GM12873 (cell line): ENCODE results near the gene TRIM28.

Experiments used
- TF ChIP-seq, protein P1 (sequence below): IDR thresholded peaks from 2 replicates; pipeline ENCODE4 v1.5.1; 2012; ENCODE audit warnings: low read depth, mild to moderate bottlenecking, moderate library complexity, low read length, control low read depth; ENCODE audit not compliant: insufficient read depth; ENCODE audit errors: missing control alignments

Gene TRIM28

DNA sequence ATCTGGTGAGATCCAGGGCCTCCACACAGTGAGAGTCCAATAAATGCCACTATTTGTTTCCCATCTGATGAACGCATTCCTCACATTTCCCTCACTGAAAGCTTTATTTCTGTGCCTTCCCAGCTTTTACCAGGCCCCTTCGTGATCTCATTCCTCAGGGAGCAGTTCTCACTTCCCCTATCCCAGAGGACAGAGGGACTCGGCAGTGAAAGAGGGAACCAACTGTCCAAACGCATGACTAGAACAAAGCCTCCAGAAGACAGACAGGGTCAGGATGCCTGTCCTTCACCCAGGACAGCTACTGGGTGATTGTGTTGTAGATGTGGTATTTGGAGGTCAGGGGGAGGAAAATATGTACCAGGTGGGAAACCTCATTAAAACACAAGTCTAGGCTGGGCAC, 22.2 kb upstream of the TRIM28 start:
- TF ChIP-seq, protein P1, sequence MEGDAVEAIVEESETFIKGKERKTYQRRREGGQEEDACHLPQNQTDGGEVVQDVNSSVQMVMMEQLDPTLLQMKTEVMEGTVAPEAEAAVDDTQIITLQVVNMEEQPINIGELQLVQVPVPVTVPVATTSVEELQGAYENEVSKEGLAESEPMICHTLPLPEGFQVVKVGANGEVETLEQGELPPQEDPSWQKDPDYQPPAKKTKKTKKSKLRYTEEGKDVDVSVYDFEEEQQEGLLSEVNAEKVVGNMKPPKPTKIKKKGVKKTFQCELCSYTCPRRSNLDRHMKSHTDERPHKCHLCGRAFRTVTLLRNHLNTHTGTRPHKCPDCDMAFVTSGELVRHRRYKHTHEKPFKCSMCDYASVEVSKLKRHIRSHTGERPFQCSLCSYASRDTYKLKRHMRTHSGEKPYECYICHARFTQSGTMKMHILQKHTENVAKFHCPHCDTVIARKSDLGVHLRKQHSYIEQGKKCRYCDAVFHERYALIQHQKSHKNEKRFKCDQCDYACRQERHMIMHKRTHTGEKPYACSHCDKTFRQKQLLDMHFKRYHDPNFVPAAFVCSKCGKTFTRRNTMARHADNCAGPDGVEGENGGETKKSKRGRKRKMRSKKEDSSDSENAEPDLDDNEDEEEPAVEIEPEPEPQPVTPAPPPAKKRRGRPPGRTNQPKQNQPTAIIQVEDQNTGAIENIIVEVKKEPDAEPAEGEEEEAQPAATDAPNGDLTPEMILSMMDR, result no peak

GRCh38 chr19:58522709-58523108, 21.2 kb upstream of the TRIM28 start:
- TF ChIP-seq, protein P1, result no peak

- TF ChIP-seq, protein P1, result no peak
Measured at GRCh38 chr19:58529405-58529804, 14.5 kb upstream of the TRIM28 start.

GRCh38 chr19:58531034-58531840, 12.6 kb upstream of the TRIM28 start:
- TF ChIP-seq, protein P1, result no peak

- TF ChIP-seq, protein P1, result no peak
Measured at GRCh38 chr19:58535857-58536256, 8.0 kb upstream of the TRIM28 start.

- TF ChIP-seq, protein P1, result no peak
Measured at GRCh38 chr19:58536852-58537798, 6.7 kb upstream of the TRIM28 start.
